ENCODE results near the gene ZNF853. TPM values are rescaled to one million over a fixed set of nuclear protein-coding genes. Genes with fewer than 3 reads are reported as not detected.
"Not testable (repeated sequence)": the region's sequence is repeated elsewhere in the genome, so short reads cannot be mapped to it uniquely, and the experiment has no call there.

The ZNF853 gene
- polyA plus RNA-seq, 5 donors = 11.6 to 19.4 (median 12.6) TPM

GRCh38 chr7:6651851-6652445 lies 36.5 kb downstream of the ZNF853 start:
- no peak for DNase-seq

GRCh38 chr7:6652446-6653011 lies 37.1 kb downstream of the ZNF853 start:
- no peak for DNase-seq

- DNase-seq = no peak
Measured at GRCh38 chr7:6653071-6654003, 37.9 kb downstream of the ZNF853 start.

- no peak for DNase-seq
Measured at GRCh38 chr7:6654113-6654841, 38.9 kb downstream of the ZNF853 start.

- DNase-seq = no peak
Measured at GRCh38 chr7:6654842-6655610, 39.6 kb downstream of the ZNF853 start.

- DNase-seq = no peak
Measured at GRCh38 chr7:6655636-6656385, 40.4 kb downstream of the ZNF853 start.

- no peak for DNase-seq
Measured at GRCh38 chr7:6656413-6656812, 41.0 kb downstream of the ZNF853 start.

GRCh38 chr7:6658618-6659345 lies 43.4 kb downstream of the ZNF853 start:
- DNase-seq = no peak

- DNase-seq = not testable (repeated sequence)
Measured at GRCh38 chr7:6670851-6671250, 55.4 kb downstream of the ZNF853 start.

Other genes starting within 250 kb of the ZNF853 start
- gene RAC1, start 241.1 kb upstream of the ZNF853 start, polyA plus RNA-seq (ENCODE audit: insufficient read depth in 1 of 5, insufficient read length in 5 of 5, low replicate concordance in 1 of 5) = 100 to 1,000 TPM; 252 to 282 (median 275) TPM
- gene DAGLB, start 167.7 kb upstream of the ZNF853 start, polyA plus RNA-seq (ENCODE audit: insufficient read depth in 1 of 5, insufficient read length in 5 of 5, low replicate concordance in 1 of 5) = 10 to 100 TPM; 14.6 to 19.4 (median 15.2) TPM
- 100 to 1,000 TPM; 146 to 190 (median 155) TPM for gene KDELR2, start 131.5 kb upstream of the ZNF853 start, polyA plus RNA-seq (ENCODE audit: insufficient read depth in 1 of 5, insufficient read length in 5 of 5, low replicate concordance in 1 of 5)
- gene GRID2IP, start 64.1 kb upstream of the ZNF853 start, polyA plus RNA-seq (ENCODE audit: insufficient read depth in 1 of 5, insufficient read length in 5 of 5, low replicate concordance in 1 of 5) = 1 to 10 TPM in 2 of 5 donors, under 1 TPM in 3; 0.81 to 1.3 (median 0.91) TPM
- gene ZDHHC4, start 38.2 kb upstream of the ZNF853 start, polyA plus RNA-seq (ENCODE audit: insufficient read depth in 1 of 5, insufficient read length in 5 of 5, low replicate concordance in 1 of 5) = 10 to 100 TPM; 69.4 to 82.8 (median 75.9) TPM
- 10 to 100 TPM; 28.8 to 48.1 (median 43.1) TPM for gene INTS15, start 25.6 kb upstream of the ZNF853 start, polyA plus RNA-seq (ENCODE audit: insufficient read depth in 1 of 5, insufficient read length in 5 of 5, low replicate concordance in 1 of 5)
- gene ZNF316, start 21.7 kb downstream of the ZNF853 start, polyA plus RNA-seq (ENCODE audit: insufficient read depth in 1 of 5, insufficient read length in 5 of 5, low replicate concordance in 1 of 5) = 10 to 100 TPM; 34.3 to 46.9 (median 44.7) TPM
- 10 to 100 TPM; 27.0 to 43.8 (median 36.5) TPM for gene ZNF12, start 91.3 kb downstream of the ZNF853 start, polyA plus RNA-seq (ENCODE audit: insufficient read depth in 1 of 5, insufficient read length in 5 of 5, low replicate concordance in 1 of 5)
- 1 to 10 TPM in 4 of 5 donors, under 1 TPM in 1; 0.74 to 4.8 (median 4.3) TPM for gene RSPH10B2, start 138.5 kb downstream of the ZNF853 start, polyA plus RNA-seq (ENCODE audit: insufficient read depth in 1 of 5, insufficient read length in 5 of 5, low replicate concordance in 1 of 5)
- gene CCZ1B, start 210.7 kb downstream of the ZNF853 start, polyA plus RNA-seq (ENCODE audit: insufficient read depth in 1 of 5, insufficient read length in 5 of 5, low replicate concordance in 1 of 5) = 10 to 100 TPM; 61.2 to 95.7 (median 79.6) TPM